Stimulated activated effector memory CD8-positive, alpha-beta T cell treated with anti-CD3 and anti-CD28 coated beads, Interleukin-12 subunit alpha, Interleukin-12 subunit beta, amount 100 ng/mL, for 72 hours (primary cell): ENCODE measurements around the gene APBB1.
A peak's percentile ranks its signal among the peaks of the same experiment; 100 is the strongest.

Source experiments
- ATAC-seq: fragments of 150-1000 bp; cut with Tn5 transposase; 2 replicates; pipeline ENCODE4 v1.10.0; 2021
- DNase-seq, 2 donors: peaks; one replicate each; pipeline ENCODE4 v3.0.0; 2021 to 2022; ENCODE audit warnings: low spot score in 2 of 2
- H3K27ac Mint-ChIP-seq: one replicate; pipeline ENCODE4 v1.8.0; 2022; ENCODE audit warnings: mild to moderate bottlenecking, mixed read lengths
- H3K36me3 Mint-ChIP-seq: one replicate; pipeline ENCODE4 v1.8.0; 2022; ENCODE audit warnings: mild to moderate bottlenecking, mixed read lengths
- H3K4me1 Mint-ChIP-seq: one replicate; pipeline ENCODE4 v1.8.0; 2022; ENCODE audit warnings: mixed read lengths
- H3K4me3 Mint-ChIP-seq: one replicate; pipeline ENCODE4 v1.8.0; 2022; ENCODE audit warnings: mild to moderate bottlenecking, mixed read lengths
- H3K9me3 Mint-ChIP-seq: one replicate; pipeline ENCODE4 v1.8.0; 2022; ENCODE audit warnings: mixed read lengths

The APBB1 gene

DNA sequence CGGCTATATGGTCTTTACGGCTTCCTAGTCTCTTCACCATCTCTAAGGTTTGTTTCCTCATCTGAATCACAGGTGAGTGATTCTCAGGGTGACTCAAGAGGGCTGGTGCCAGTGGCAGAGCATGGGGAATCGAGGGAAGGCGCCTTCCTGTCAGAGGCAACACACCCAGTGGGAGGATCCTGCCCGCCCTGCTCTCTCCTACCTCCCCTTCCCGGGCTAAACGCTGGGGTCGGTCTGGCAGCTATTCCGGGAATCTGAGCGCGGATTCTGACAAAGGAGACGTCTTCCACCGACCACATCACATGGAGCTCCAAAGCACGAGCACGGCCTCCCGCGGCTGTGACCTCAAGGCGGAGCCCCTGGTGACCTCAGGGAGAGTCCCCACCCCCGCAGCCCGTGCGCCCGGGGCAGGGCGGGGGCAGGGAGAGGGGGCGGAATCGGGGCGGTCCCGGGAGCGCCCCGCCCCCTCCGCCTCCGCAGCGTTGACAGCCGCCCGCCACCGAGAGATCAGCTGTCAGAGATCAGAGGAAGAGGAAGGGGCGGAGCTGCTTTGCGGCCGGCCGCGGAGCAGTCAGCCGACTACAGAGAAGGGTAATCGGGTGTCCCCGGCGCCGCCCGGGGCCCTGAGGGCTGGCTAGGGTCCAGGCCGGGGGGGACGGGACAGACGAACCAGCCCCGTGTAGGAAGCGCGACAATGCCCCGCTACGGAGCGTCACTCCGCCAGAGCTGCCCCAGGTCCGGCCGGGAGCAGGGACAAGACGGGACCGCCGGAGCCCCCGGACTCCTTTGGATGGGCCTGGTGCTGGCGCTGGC is 28.8 kb downstream of the APBB1 start, which contains the start of gene SMPD1:
TSS of gene SMPD1 (plus strand) at position 570 of the 813 bp plus-strand sequence. CDS start at position 695, 125 bp downstream.
- peak within 1 kb of the TSS; percentile 84 for H3K4me3 Mint-ChIP-seq
- ATAC-seq = peak; percentile 93
- peaks cover 40% of the 10 kb centered on the region for H3K4me1 Mint-ChIP-seq
- H3K36me3 Mint-ChIP-seq = peaks cover 14% of the 10 kb centered on the region
- H3K27ac Mint-ChIP-seq = peak within 1 kb of the TSS; percentile 97
- H3K9me3 Mint-ChIP-seq = no peaks in the 10 kb centered on the region
- DNase-seq = peak; percentile 89 to 96

DNA sequence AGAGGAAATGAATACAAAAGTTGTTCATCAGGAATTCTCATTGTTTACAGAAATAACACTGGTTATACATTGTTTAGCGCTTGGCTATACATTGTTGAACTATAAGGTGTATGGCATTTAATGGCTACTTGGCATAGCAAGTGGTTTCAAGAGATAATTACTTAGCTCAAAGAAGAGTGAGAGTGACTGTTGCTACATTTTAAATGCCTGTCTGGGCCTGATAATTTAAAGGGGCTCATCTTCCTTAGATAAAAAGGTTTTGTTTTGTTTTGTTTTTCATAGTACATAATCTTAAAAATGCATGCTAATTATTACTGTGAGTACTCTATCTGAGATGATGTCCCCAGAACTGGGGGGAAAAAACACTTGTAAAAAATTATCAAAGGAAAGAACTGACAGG is 30.1 kb downstream of the APBB1 start:
- Mint-ChIP-seq H3K4me3 (peak overlapping the region; percentile 84), H3K36me3 (peaks cover 14% of the 10 kb centered on the region), H3K27ac (peak overlapping the region; percentile 7), H3K9me3 (no peaks in the 10 kb centered on the region), H3K4me1 (peaks cover 42% of the 10 kb centered on the region)
- ATAC-seq = no peak
- no peak for DNase-seq

DNA sequence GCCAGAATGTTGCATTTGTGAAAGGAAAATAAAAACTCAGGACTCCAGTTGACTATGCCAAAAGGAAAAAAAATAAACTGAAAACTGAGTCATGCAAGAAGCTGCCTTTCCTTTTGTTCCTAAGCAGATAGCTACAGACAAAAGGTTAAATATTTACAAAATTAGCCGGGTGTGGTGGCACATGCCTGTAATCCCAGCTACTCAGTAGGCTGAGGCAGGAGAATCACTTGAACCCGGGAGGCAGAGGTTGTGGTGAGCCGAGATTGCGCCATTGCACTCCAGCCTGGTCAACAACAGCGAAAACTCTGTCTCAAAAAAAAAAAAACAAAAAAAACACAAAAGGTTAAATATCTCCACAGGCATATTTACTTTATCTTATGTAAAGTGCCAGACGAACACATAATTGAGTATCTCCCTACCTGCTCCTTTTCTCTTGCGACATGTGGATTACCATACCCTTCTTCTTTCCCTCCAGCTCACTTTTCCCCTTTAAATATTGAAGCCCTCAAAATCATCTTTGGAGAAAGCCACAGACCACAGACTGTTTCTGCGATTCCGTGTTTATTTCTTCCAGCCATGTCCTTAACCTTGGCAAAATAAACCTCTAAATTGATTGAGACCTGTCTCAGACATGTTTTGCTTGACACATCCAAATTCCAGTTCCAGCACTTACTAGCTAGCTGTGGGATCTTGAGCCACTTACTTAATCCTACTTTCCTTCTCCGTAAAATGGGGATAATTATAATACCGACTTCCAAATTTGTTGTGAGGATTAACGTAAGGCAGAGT is 30.9 kb downstream of the APBB1 start:
- peaks cover 13% of the 10 kb centered on the region for H3K36me3 Mint-ChIP-seq
- peaks cover 37% of the 10 kb centered on the region for H3K4me1 Mint-ChIP-seq
- peak overlapping the region; percentile 7 for H3K27ac Mint-ChIP-seq
- DNase-seq = no peak
- no peak overlapping the region for H3K4me3 Mint-ChIP-seq
- H3K9me3 Mint-ChIP-seq = no peaks in the 10 kb centered on the region
- no peak for ATAC-seq

DNA sequence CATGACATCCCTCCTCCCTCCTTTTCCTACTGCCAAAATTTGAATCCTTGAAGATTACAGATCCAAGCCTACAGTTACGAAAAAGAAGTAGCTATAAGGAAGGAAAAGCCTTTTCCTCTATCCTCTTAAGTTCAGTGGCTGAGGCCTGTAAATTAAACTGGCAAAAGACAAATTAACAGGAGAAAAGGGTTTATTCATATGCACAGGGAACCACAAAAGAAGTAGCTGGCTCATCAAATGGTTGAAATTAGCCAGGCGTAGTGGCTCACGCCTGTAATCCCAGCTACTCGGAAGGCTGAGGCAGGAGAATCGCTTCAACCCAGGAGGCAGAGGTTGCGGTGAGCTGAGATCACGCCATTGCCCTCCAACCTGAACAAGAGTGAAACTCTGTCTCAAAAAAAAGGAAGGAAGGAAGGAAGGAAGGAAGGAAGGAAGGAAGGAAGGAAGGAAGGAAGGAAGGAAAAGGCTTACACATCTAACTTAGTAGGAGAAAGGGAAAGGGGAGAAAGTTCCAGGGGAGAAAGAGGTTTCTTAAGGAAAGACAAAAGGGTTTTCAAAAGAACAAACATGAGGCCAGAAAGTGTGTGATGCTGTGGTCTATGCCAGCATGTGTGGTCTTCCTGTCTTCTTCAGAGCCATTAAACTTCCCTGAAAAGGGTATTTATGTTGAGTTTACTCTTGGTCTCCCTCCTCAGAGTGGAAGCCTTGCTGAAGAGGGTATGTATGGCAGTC is 33.7 kb downstream of the APBB1 start:
- H3K27ac Mint-ChIP-seq = no peak overlapping the region
- H3K9me3 Mint-ChIP-seq = no peaks in the 10 kb centered on the region
- no peak overlapping the region for H3K4me3 Mint-ChIP-seq
- H3K36me3 Mint-ChIP-seq = peaks cover 7% of the 10 kb centered on the region
- DNase-seq (no peak), ATAC-seq (no peak)
- peaks cover 22% of the 10 kb centered on the region for H3K4me1 Mint-ChIP-seq

DNA sequence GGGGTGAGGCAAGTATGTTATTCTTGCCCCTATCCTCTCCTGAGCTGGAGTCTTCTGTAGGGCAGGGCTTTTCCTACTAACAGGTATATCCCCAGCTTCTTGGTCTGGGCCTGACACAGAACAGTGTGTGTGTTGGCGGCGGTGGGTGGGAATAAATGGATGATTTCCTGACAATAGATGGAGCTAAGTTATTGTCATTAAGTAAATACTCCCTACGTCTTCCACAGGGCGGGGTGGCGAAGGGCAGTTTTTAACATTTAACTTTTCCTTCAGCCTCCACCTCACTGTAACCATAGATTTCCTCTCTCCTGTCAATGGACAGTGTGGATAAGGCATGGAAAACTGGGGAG is 40.3 kb downstream of the APBB1 start:
- H3K27ac Mint-ChIP-seq = no peak overlapping the region
- no peak overlapping the region for H3K4me3 Mint-ChIP-seq

GRCh38 chr11:6377902-6378639 is 40.8 kb downstream of the APBB1 start:
- no peak overlapping the region for H3K27ac Mint-ChIP-seq

More for the DNA sequence above, 40.3 kb downstream of the APBB1 start:
- H3K36me3 Mint-ChIP-seq = no peaks in the 10 kb centered on the region
- DNase-seq = no peak
- no peak for ATAC-seq
- no peaks in the 10 kb centered on the region for H3K4me1 Mint-ChIP-seq
- H3K9me3 Mint-ChIP-seq = no peaks in the 10 kb centered on the region

GRCh38 chr11:6371825-6372224 is 47.1 kb downstream of the APBB1 start:
- no peak for ATAC-seq
- H3K36me3 Mint-ChIP-seq = no peaks in the 10 kb centered on the region
- DNase-seq = no peak
- H3K4me1 Mint-ChIP-seq = no peaks in the 10 kb centered on the region
- no peaks in the 10 kb centered on the region for H3K9me3 Mint-ChIP-seq
- H3K4me3 Mint-ChIP-seq = no peak overlapping the region
- no peak overlapping the region for H3K27ac Mint-ChIP-seq

More at GRCh38 chr11:6377902-6378639, 40.8 kb downstream of the APBB1 start:
- Mint-ChIP-seq H3K36me3 (no peaks in the 10 kb centered on the region), H3K4me3 (no peak overlapping the region), H3K4me1 (no peaks in the 10 kb centered on the region), H3K9me3 (no peaks in the 10 kb centered on the region)
- peak; percentile 53 for ATAC-seq
- DNase-seq = no peak

- H3K4me1 Mint-ChIP-seq = no peaks in the 10 kb centered on the region
- H3K9me3 Mint-ChIP-seq = no peaks in the 10 kb centered on the region
- DNase-seq (no peak), ATAC-seq (no peak)
- H3K27ac Mint-ChIP-seq = no peak overlapping the region
- no peaks in the 10 kb centered on the region for H3K36me3 Mint-ChIP-seq
- H3K4me3 Mint-ChIP-seq = no peak overlapping the region
Observed at GRCh38 chr11:6365659-6366058, 53.2 kb downstream of the APBB1 start.

DNA sequence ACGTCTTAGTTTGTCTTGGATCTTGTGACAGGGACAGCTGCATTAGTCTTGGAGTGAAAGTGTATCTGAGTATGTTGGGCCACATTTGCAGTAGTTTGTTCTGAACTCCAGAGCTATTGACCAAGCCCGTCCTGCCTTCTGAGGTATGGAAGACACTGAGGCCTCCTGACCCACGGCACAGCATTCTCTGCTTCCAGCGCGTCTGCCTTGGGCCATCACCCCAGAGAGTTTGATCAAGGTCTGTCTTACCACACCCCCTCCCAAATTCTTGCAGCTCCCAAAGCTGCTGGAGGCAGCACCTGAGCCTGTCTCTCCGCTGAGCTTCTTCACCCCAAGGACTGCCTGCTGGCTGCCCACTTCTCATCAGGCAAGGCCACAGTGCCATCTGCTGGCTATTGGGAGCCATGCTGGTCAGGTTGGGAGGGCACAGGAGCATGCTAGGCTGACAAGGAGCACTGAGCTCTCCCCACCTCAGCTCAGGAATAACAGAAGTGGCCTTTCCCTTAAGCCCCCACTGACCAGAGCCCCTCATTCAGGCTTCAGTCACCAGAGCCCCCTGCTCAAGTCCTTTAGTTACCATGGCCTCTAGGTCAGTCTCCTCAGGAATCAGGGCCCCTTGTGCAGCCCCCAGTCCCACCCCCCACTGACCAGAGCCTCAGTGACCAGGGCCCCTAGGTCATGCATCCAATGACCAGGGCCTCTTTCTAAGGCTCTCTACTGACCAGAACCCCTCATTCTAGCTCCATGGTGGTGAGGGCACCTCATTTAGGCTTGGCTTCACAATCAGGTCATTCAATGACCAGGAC is 55.8 kb downstream of the APBB1 start:
- peak; percentile 61 to 78 for DNase-seq
- ATAC-seq = peak; percentile 91
- no peak overlapping the region for H3K4me3 Mint-ChIP-seq
- H3K27ac Mint-ChIP-seq = no peak overlapping the region
- no peaks in the 10 kb centered on the region for H3K36me3 Mint-ChIP-seq
- H3K9me3 Mint-ChIP-seq = no peaks in the 10 kb centered on the region
- peaks cover 3% of the 10 kb centered on the region for H3K4me1 Mint-ChIP-seq

DNA sequence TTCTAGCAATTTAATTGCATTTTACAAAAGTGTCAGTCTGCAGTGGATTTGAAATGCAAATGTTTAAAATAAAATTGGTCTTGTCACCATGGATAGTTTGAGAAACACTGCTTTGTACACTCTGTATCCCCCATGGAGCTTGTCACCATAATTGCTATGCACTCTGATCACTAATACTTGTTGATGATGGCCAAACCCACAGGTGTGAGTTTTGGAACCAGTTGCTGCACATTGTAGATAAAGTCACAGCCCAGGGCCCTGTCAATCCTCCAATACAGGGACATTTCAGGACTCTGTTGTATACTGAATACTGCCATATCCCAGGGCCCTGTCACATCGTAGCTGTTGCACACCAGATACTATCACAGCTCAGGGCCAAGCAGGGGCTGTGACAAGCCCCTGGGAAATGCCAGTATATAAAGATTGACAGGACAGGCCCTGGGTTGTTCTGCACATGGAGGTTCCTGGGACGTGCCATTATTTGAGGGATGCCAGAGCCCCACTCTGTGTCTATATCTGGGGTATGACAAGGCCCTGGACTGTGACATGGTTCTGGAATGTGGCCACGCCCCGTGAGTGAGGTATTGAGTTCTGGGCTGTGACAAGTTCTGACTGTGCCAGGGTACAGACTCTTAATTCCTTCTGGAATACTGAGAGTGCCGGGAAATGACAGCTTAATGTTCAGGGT is 56.6 kb downstream of the APBB1 start:
- no peak for ATAC-seq

GRCh38 chr11:6360183-6360582 is 58.7 kb downstream of the APBB1 start:
- Mint-ChIP-seq H3K27ac (no peak overlapping the region), H3K9me3 (no peaks in the 10 kb centered on the region), H3K36me3 (no peaks in the 10 kb centered on the region), H3K4me1 (peaks cover 22% of the 10 kb centered on the region), H3K4me3 (no peak overlapping the region)
- no peak for ATAC-seq
- no peak for DNase-seq

More for the DNA sequence above, 56.6 kb downstream of the APBB1 start:
- no peaks in the 10 kb centered on the region for H3K9me3 Mint-ChIP-seq
- no peak for DNase-seq
- H3K36me3 Mint-ChIP-seq = no peaks in the 10 kb centered on the region
- H3K4me3 Mint-ChIP-seq = no peak overlapping the region
- no peak overlapping the region for H3K27ac Mint-ChIP-seq
- peaks cover 10% of the 10 kb centered on the region for H3K4me1 Mint-ChIP-seq

- Mint-ChIP-seq H3K4me1 (peaks cover 38% of the 10 kb centered on the region), H3K9me3 (no peaks in the 10 kb centered on the region), H3K36me3 (no peaks in the 10 kb centered on the region), H3K4me3 (peak overlapping the region; percentile 0), H3K27ac (peak overlapping the region; percentile 67)
- DNase-seq (peak; percentile 17 to 57), ATAC-seq (peak; percentile 95)
Observed at GRCh38 chr11:6357222-6357621, 61.7 kb downstream of the APBB1 start.

DNA sequence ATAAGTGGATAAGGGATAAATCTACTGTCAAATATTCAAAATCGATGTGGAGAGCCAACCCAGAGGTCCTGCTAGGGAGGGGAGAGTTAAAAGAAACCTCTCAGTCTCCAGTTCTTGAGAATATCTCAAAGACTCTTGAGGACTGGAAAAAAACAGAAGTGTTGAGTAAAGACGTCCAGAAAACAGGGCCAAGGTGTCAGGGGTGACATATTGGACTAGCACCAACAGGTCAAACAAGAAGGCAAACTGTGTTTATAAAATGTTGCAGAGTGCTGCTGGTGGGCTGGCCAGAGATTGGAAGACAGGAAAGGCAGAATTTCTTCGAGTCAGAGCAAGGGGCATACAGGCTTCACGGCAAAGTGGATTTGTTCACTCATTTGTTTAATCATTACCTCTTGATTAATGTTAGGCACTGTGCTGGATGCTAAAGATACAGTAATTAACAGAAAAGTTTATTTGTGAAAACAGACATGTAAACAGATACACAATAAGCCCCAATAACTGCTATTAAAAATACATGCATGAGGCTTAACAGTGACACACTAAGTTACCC is 62.3 kb downstream of the APBB1 start:
- H3K27ac Mint-ChIP-seq = peak overlapping the region; percentile 20
- no peak overlapping the region for H3K4me3 Mint-ChIP-seq
- H3K9me3 Mint-ChIP-seq = no peaks in the 10 kb centered on the region
- DNase-seq (no peak), ATAC-seq (no peak)
- H3K4me1 Mint-ChIP-seq = peaks cover 44% of the 10 kb centered on the region
- no peaks in the 10 kb centered on the region for H3K36me3 Mint-ChIP-seq
